Measurements from ENCODE around the gene PITX1.
A peak's percentile ranks its signal among the peaks of the same experiment; 100 is the strongest.

Gene PITX1

GRCh38 chr5:135040333-135041144 lies 6.5 kb upstream of the PITX1 start:
- no peak for DNase-seq

GRCh38 chr5:135040034-135040332 lies 6.0 kb upstream of the PITX1 start:
- DNase-seq = no peak

- DNase-seq = peak; percentile 29
Measured at GRCh38 chr5:135039271-135040033, 5.4 kb upstream of the PITX1 start.

GRCh38 chr5:135038813-135039270 lies 4.8 kb upstream of the PITX1 start:
- no peak for DNase-seq

GRCh38 chr5:135038205-135038812 lies 4.3 kb upstream of the PITX1 start:
- no peak for DNase-seq

- no peak for DNase-seq
Measured at GRCh38 chr5:135037519-135038204, 3.6 kb upstream of the PITX1 start.

GRCh38 chr5:135036405-135036804 lies 2.4 kb upstream of the PITX1 start:
- no peak for DNase-seq

- DNase-seq = no peak
Measured at GRCh38 chr5:135035678-135036030, 1.6 kb upstream of the PITX1 start.

GRCh38 chr5:135034963-135035677 lies 1.1 kb upstream of the PITX1 start:
- no peak for DNase-seq

GRCh38 chr5:135034236-135034962 lies 371 bp upstream of the PITX1 start:
- peak; percentile 40 for DNase-seq

GRCh38 chr5:135032999-135033861 lies 798 bp downstream of the PITX1 start:
- DNase-seq = no peak

- no peak for DNase-seq
Measured at GRCh38 chr5:135032695-135032998, 1.4 kb downstream of the PITX1 start.

- no peak for DNase-seq
Measured at GRCh38 chr5:135031813-135032694, 2.0 kb downstream of the PITX1 start.

- DNase-seq = no peak
Measured at GRCh38 chr5:135030956-135031812, 2.8 kb downstream of the PITX1 start.

- DNase-seq = no peak
Measured at GRCh38 chr5:135030123-135030955, 3.7 kb downstream of the PITX1 start.

GRCh38 chr5:135029477-135030122 lies 4.4 kb downstream of the PITX1 start:
- no peak for DNase-seq

- no peak for DNase-seq
Measured at GRCh38 chr5:135028791-135029476, 5.1 kb downstream of the PITX1 start.
